Muscle layer of duodenum (tissue), 2 donors: ENCODE measurements around the gene CAMK2B.

ENCODE experiments used
- H3K27ac ChIP-seq: one replicate; pipeline ENCODE4 v1.7.0; 2013; ENCODE audit warnings: mild to moderate bottlenecking, low read length
- H3K27me3 ChIP-seq: one replicate; pipeline ENCODE4 v1.7.0; 2013; ENCODE audit warnings: low read depth, mild to moderate bottlenecking, control low read depth, low read length
- H3K36me3 ChIP-seq, 2 donors: one replicate each; pipeline ENCODE4 v1.7.0; 2013; ENCODE audit warnings: low read length in 2 of 2, control low read depth in 1 of 2, mild to moderate bottlenecking in 1 of 2; ENCODE audit not compliant: insufficient read depth in 2 of 2, control insufficient read depth in 1 of 2
- H3K4me1 ChIP-seq, 2 donors: one replicate each; pipeline ENCODE4 v1.7.0; 2013; ENCODE audit warnings: low read length in 2 of 2, mild to moderate bottlenecking in 2 of 2, control low read depth in 1 of 2, moderate library complexity in 1 of 2; ENCODE audit not compliant: insufficient read depth in 2 of 2, control insufficient read depth in 1 of 2
- H3K4me3 ChIP-seq, 2 donors: one replicate each; pipeline ENCODE4 v1.7.0; 2013; ENCODE audit warnings: low read length in 2 of 2, low read depth in 1 of 2, mild to moderate bottlenecking in 1 of 2
- H3K9me3 ChIP-seq, 2 donors: one replicate each; pipeline ENCODE4 v1.7.0; 2013; ENCODE audit warnings: low read length in 2 of 2, control low read depth in 1 of 2, mild to moderate bottlenecking in 1 of 2; ENCODE audit not compliant: control insufficient read depth in 1 of 2
- donor health status: healthy.

CAMK2B gene

GRCh38 chr7:44325201-44325671 is at the start of gene CAMK2B:
CAMK2B (minus strand) TSS chr7:44325594; CDS start chr7:44325421, 173 bp downstream.
- peak within 1 kb of the TSS in 1 of 2 donors; percentile 17 for H3K4me3 ChIP-seq
- H3K4me1 ChIP-seq: no peaks in the 10 kb centered on the region
- H3K9me3 ChIP-seq: no peaks in the 10 kb centered on the region
- no peak within 1 kb of the TSS for H3K27ac ChIP-seq
- H3K27me3 ChIP-seq: peaks cover 13% of the 10 kb centered on the region
- H3K36me3 ChIP-seq: no peaks in the 10 kb centered on the region

GRCh38 chr7:44374007-44374763 is 48.8 kb upstream of the CAMK2B start:
- H3K27me3 ChIP-seq: no peaks in the 10 kb centered on the region
- H3K27ac ChIP-seq: no peak overlapping the region
- no peak overlapping the region for H3K4me3 ChIP-seq
- no peaks in the 10 kb centered on the region for H3K36me3 ChIP-seq
- H3K9me3 ChIP-seq: no peaks in the 10 kb centered on the region
- no peaks in the 10 kb centered on the region for H3K4me1 ChIP-seq

GRCh38 chr7:44373418-44373740 is 48.0 kb upstream of the CAMK2B start:
- Histone ChIP-seq H3K27ac (no peak overlapping the region), H3K4me1 (no peaks in the 10 kb centered on the region), H3K27me3 (no peaks in the 10 kb centered on the region), H3K36me3 (no peaks in the 10 kb centered on the region), H3K9me3 (no peaks in the 10 kb centered on the region), H3K4me3 (no peak overlapping the region)

- Histone ChIP-seq H3K9me3 (no peaks in the 10 kb centered on the region), H3K36me3 (no peaks in the 10 kb centered on the region), H3K27ac (no peak overlapping the region), H3K4me1 (no peaks in the 10 kb centered on the region), H3K4me3 (no peak overlapping the region), H3K27me3 (no peaks in the 10 kb centered on the region)
Measured at GRCh38 chr7:44372560-44373417, 47.4 kb upstream of the CAMK2B start.

GRCh38 chr7:44368885-44369284 is 43.5 kb upstream of the CAMK2B start:
- H3K4me1 ChIP-seq: no peaks in the 10 kb centered on the region
- H3K36me3 ChIP-seq: no peaks in the 10 kb centered on the region
- H3K9me3 ChIP-seq: no peaks in the 10 kb centered on the region
- no peaks in the 10 kb centered on the region for H3K27me3 ChIP-seq
- H3K4me3 ChIP-seq: no peak overlapping the region
- no peak overlapping the region for H3K27ac ChIP-seq

GRCh38 chr7:44368455-44368854 is 43.1 kb upstream of the CAMK2B start:
- Histone ChIP-seq H3K27me3 (no peaks in the 10 kb centered on the region), H3K4me1 (no peaks in the 10 kb centered on the region), H3K36me3 (no peaks in the 10 kb centered on the region), H3K9me3 (no peaks in the 10 kb centered on the region), H3K27ac (no peak overlapping the region), H3K4me3 (no peak overlapping the region)

- H3K27me3 ChIP-seq: no peaks in the 10 kb centered on the region
- no peak overlapping the region for H3K4me3 ChIP-seq
- H3K9me3 ChIP-seq: no peaks in the 10 kb centered on the region
- H3K4me1 ChIP-seq: no peaks in the 10 kb centered on the region
- no peak overlapping the region for H3K27ac ChIP-seq
- H3K36me3 ChIP-seq: no peaks in the 10 kb centered on the region
Measured at GRCh38 chr7:44367475-44368043, 42.2 kb upstream of the CAMK2B start.

GRCh38 chr7:44366986-44367385 is 41.6 kb upstream of the CAMK2B start:
- no peaks in the 10 kb centered on the region for H3K4me1 ChIP-seq
- H3K27me3 ChIP-seq: no peaks in the 10 kb centered on the region
- H3K4me3 ChIP-seq: no peak overlapping the region
- H3K9me3 ChIP-seq: no peaks in the 10 kb centered on the region
- H3K36me3 ChIP-seq: no peaks in the 10 kb centered on the region
- H3K27ac ChIP-seq: no peak overlapping the region

GRCh38 chr7:44353668-44354067 is 28.3 kb upstream of the CAMK2B start:
- H3K36me3 ChIP-seq: no peaks in the 10 kb centered on the region
- H3K27ac ChIP-seq: no peak overlapping the region
- H3K9me3 ChIP-seq: peaks cover 0 to 3% of the 10 kb centered on the region in 2 donors
- no peak overlapping the region for H3K4me3 ChIP-seq
- H3K4me1 ChIP-seq: no peaks in the 10 kb centered on the region
- H3K27me3 ChIP-seq: no peaks in the 10 kb centered on the region

GRCh38 chr7:44348851-44349781 is 23.7 kb upstream of the CAMK2B start:
- H3K27me3 ChIP-seq: no peaks in the 10 kb centered on the region
- peaks cover 0 to 6% of the 10 kb centered on the region in 2 donors for H3K4me1 ChIP-seq
- no peaks in the 10 kb centered on the region for H3K36me3 ChIP-seq
- H3K27ac ChIP-seq: no peak overlapping the region
- H3K9me3 ChIP-seq: peaks cover 0 to 3% of the 10 kb centered on the region in 2 donors
- H3K4me3 ChIP-seq: no peak overlapping the region
